MG63 (cell line): ENCODE measurements around the gene HSPBAP1. TPM values are rescaled to one million over a fixed set of nuclear protein-coding genes. Genes with fewer than 3 reads are reported as not detected.
"Not testable (repeated sequence)": the region's sequence is repeated elsewhere in the genome, so short reads cannot be mapped to it uniquely, and the experiment has no call there.

ENCODE experiments used
- DNase-seq: peaks from one replicate; pipeline ENCODE4 v3.0.0-alpha.2; 2020
- H3K27me3 ChIP-seq: fragments of 250-450 bp; sonication (Bioruptor Pico); 2 replicates; pipeline ENCODE4 v1.5.1; 2020; ENCODE audit warnings: mild to moderate bottlenecking, moderate library complexity
- H3K36me3 ChIP-seq: fragments of 250-450 bp; sonication (Bioruptor Pico); 2 replicates; pipeline ENCODE4 v1.5.1; 2020; ENCODE audit warnings: mild to moderate bottlenecking, moderate library complexity
- H3K4me3 ChIP-seq: fragments of 250-450 bp; sonication (Bioruptor Pico); 2 replicates; pipeline ENCODE4 v1.5.1; 2020; ENCODE audit warnings: mild to moderate bottlenecking, moderate library complexity
- H3K9me3 ChIP-seq: fragments of 250-450 bp; sonication (Bioruptor Pico); 2 replicates; pipeline ENCODE4 v1.5.1; 2020; ENCODE audit warnings: mild to moderate bottlenecking, moderate library complexity
- total RNA-seq: library from RNA; depleted of rRNA; stranded (reverse); fragments of >200 nt; shearing (Covaris generic); gene quantifications from 2 replicates; pipeline ENCODE4 v1.2.3, GENCODE V29; 2014; ENCODE audit warnings: low replicate concordance

HSPBAP1 gene
- total RNA-seq, 1 experiment from 2014 or later: 10.3 TPM

DNA sequence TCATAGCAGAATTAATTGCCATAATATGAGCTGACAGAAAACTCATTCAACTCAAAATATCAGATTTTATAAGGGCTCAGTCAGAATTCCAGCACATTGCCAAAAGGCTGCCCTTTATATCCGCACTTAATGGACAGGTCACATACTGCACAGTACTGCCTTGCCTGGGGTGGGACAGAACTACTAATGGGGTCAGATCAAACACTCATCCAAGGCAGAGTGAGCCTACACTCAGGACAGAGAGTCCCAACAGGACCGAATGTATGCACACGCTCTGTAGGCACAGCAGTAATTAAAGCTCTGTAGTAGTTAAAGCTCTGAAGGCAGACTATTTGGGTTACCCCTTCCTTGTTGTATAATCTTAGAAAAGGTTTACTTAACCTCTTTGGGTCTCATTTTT, 27.2 kb downstream of the HSPBAP1 start:
- Histone ChIP-seq H3K9me3 (no peaks in the 10 kb centered on the region), H3K27me3 (no peaks in the 10 kb centered on the region; the same call in 1 of the 2 replicates), H3K36me3 (no peaks in the 10 kb centered on the region; the same call in 1 of the 2 replicates), H3K4me3 (no peak overlapping the region)
- DNase-seq: no peak

DNA sequence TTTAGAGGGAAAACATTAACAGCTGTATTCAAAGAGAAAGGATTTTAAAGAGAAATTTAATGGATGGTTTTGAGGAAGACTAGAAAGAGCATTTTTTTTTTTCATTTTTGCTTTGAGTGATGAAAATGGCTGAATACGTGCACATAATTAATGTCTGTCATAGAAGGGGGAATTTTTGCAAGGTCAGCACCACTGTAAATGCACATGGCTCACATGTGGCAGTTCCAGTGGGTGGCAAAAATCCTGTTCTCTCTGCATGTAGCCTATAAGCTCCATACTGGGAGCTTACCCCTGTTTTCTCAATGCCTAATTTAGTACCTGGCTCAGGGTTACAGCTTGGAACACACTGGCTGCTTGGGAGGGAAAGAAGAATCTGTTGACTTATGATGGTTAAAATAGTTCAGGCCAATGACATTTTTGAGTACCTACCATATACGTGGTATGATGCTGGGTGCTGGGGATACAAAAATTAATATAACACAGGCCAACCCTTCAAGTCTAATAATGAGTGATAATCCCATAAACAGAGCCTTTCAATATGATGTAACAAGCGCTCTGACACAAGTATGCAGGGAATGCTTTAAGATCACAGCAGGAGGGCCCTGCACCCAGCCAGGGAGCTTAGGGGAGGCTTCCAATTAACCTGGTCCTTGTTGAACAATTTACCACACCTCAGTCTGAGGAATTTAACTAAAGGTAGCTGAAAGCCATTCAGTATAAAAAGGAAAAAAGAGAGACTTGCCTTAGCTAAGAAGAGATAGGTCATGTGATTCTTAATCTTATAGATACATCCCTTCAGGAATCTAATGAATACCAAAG, 33.0 kb downstream of the HSPBAP1 start:
- Histone ChIP-seq H3K36me3 (no peaks in the 10 kb centered on the region; the same call in 1 of the 2 replicates), H3K27me3 (no peaks in the 10 kb centered on the region), H3K4me3 (no peak overlapping the region), H3K9me3 (no peaks in the 10 kb centered on the region)
- no peak for DNase-seq

DNA sequence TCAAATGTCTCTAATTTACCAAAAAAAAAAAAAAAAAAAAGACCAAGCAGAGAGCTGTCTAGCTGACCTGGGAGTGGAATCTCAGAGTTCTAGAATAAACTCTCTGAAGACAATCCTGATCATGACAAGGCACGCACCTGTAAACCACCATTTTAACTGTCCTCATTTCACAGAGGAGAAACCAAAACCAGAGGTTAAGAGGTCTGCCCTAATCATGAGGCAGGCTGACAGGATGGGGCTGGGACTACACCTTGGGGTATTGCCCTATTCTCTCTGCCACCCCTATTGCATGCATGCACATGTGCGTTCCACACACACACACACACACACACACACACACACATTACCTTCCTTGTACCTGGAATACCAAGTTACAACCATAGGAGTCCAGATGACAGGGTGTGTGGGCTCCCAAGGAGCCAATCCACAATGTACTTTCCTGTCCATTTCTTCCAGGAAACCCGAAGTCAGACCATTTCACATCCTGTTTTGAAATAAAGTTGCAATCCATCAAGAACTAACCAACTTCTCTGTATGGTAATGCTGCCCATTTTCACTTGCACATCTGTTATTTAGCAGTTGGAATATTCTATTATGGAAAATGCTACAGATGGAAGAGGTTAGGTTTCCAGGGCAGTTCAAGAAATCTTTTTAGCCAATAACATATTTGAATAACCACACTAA, 34.6 kb downstream of the HSPBAP1 start:
- peaks cover 9% of the 10 kb centered on the region for H3K36me3 ChIP-seq
- DNase-seq: no peak
- no peak overlapping the region for H3K4me3 ChIP-seq
- no peaks in the 10 kb centered on the region for H3K27me3 ChIP-seq
- H3K9me3 ChIP-seq: no peaks in the 10 kb centered on the region

DNA sequence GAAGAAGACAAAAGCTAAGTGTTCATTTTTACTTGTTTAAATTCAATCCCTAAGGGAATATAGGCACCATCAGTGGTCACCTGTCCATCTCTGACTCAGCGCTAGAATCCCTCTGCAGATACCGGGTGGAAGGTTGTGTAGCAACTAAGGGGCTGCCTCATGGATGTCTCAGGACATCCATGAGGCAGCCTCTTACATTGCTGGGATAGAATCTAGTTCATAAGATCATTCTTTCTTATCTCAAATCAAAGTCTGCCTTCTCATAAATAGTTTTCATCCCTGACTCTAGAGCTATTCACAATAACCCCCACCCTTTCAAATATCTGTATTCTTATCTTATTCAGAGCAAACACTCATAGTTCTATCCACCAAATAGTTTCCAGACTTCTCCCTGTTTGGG, 38.1 kb downstream of the HSPBAP1 start:
- Histone ChIP-seq H3K9me3 (no peaks in the 10 kb centered on the region), H3K27me3 (no peaks in the 10 kb centered on the region), H3K36me3 (peaks cover 11% of the 10 kb centered on the region), H3K4me3 (no peak overlapping the region)
- DNase-seq: no peak

- DNase-seq: no peak
- H3K4me3 ChIP-seq: no peak overlapping the region
- peaks cover 11% of the 10 kb centered on the region for H3K36me3 ChIP-seq
- no peaks in the 10 kb centered on the region for H3K27me3 ChIP-seq
- no peaks in the 10 kb centered on the region for H3K9me3 ChIP-seq
Observed at GRCh38 chr3:122754929-122755328, 38.7 kb downstream of the HSPBAP1 start.

- no peak for DNase-seq
- no peak overlapping the region for H3K4me3 ChIP-seq
Observed at GRCh38 chr3:122748347-122748746, 45.3 kb downstream of the HSPBAP1 start.

GRCh38 chr3:122747295-122747694, 46.3 kb downstream of the HSPBAP1 start:
- H3K36me3 ChIP-seq, DNase-seq, H3K4me3 ChIP-seq, H3K27me3 ChIP-seq, H3K9me3 ChIP-seq: not testable (repeated sequence)

More at GRCh38 chr3:122748347-122748746, 45.3 kb downstream of the HSPBAP1 start:
- no peaks in the 10 kb centered on the region for H3K9me3 ChIP-seq
- H3K27me3 ChIP-seq: no peaks in the 10 kb centered on the region
- H3K36me3 ChIP-seq: no peaks in the 10 kb centered on the region

DNA sequence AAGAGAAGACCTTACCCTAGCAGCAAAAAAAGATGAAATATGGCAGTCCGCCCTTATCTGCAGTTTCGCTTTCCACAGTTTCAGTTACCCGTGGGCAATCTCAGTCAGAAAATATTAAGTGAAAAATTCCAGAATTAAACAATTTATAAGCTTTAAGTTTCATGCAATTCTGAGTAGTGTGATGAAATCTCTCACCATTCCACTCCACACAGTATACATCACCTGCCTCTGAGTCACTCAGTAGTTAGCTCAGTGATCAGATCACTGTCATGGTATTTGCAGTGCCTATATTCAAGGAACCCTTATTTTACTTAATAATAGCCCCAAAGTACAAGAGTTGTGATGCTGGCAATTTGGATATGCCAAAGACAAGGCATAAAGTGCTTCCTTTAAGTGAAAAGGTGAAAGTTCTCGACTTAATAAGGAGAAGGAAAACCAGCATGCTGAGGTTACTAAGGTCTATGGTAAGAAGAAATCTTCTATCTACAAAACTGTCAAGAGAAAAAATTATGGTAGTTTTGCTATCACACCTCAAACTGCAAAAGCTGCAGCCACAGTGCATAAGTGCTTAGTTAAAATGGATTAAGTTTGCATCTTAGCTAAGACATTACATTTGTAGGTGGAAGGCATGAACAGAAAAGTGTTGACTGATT, 48.1 kb downstream of the HSPBAP1 start:
- Histone ChIP-seq H3K9me3 (peaks cover 5% of the 10 kb centered on the region; the same call in 1 of the 2 replicates), H3K27me3 (no peaks in the 10 kb centered on the region), H3K36me3 (peaks cover 1% of the 10 kb centered on the region; the same call in 1 of the 2 replicates), H3K4me3 (no peak overlapping the region)
- DNase-seq: no peak

DNA sequence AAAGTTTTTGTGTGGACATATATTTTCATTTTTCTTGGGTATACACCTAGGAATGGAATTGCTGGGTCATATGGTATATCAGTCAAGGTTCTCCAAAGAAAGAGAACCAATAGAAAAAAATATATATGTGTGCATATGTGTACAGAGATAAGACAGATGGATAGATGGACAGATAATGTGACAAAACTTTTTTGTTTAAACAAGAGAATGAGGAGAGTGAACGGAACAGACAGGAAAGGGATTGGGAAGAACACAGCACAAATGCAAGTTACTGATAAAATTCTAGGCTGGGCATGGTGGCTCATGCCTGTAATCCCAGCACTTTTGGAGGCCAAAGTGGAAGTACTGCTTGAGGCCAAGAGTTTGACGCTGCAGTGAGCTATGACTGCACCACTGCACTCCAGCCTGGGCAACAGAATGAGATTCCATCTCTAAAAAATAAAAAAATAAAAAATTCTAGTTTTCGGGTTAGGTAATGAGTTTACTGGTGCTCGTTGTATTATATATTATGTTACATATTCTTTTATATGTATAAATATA, 50.0 kb downstream of the HSPBAP1 start:
- DNase-seq: no peak
- H3K36me3 ChIP-seq: peaks cover 9% of the 10 kb centered on the region
- no peak overlapping the region for H3K4me3 ChIP-seq
- H3K27me3 ChIP-seq: no peaks in the 10 kb centered on the region
- H3K9me3 ChIP-seq: peaks cover 5% of the 10 kb centered on the region; the same call in 1 of the 2 replicates

GRCh38 chr3:122742234-122742633, 51.4 kb downstream of the HSPBAP1 start:
- H3K4me3 ChIP-seq: no peak overlapping the region

DNA sequence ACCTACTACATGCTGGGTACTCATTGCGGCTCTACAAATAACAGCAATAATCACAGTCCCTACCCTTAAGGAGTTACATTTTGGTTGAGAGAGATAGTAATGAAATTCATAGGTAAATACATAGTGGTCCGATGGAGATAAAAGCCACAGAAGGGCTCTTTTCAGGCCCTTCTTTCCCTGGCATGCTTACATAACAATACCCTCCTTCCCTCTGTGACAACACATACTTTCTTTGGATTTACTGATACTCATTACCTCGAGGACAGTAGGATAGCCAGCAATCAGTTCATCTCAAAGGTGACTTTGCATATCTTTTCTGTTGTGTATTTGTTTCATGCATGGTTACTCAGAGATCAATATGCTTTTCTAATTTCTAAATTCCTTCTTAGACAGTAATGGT, 54.5 kb downstream of the HSPBAP1 start:
- no peak for DNase-seq
- Histone ChIP-seq H3K36me3 (peaks cover 9% of the 10 kb centered on the region), H3K9me3 (peaks cover 5% of the 10 kb centered on the region; the same call in 1 of the 2 replicates), H3K27me3 (no peaks in the 10 kb centered on the region), H3K4me3 (no peak overlapping the region)

More at GRCh38 chr3:122742234-122742633, 51.4 kb downstream of the HSPBAP1 start:
- Histone ChIP-seq H3K36me3 (peaks cover 9% of the 10 kb centered on the region), H3K9me3 (peaks cover 5% of the 10 kb centered on the region; the same call in 1 of the 2 replicates), H3K27me3 (no peaks in the 10 kb centered on the region)
- no peak for DNase-seq

- not testable (repeated sequence) for H3K4me3 ChIP-seq, H3K27me3 ChIP-seq, H3K36me3 ChIP-seq, DNase-seq, H3K9me3 ChIP-seq
Observed at GRCh38 chr3:122732682-122733525, 60.7 kb downstream of the HSPBAP1 start.

DNA sequence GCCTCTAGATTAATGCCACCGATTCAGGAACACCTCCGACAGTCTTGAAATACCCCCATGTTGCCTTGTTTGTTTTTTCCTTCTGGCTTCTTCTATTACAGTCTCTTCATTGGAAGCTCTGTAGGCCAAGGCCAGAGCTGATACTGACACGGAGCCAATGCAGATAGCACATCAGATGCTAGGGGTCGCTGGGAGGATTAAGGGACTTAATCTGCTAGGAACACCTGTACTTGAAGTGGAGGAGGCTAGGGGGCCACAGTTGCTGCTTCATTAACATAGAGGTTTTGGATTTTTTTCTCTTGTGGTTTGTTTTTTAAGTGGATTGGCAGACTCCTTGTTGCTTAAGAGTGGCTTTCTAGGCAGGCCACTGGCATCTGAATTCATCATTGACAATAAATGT, 63.4 kb downstream of the HSPBAP1 start:
- no peak for DNase-seq
- Histone ChIP-seq H3K27me3 (no peaks in the 10 kb centered on the region), H3K4me3 (no peak overlapping the region)

GRCh38 chr3:122728756-122729514, 64.7 kb downstream of the HSPBAP1 start:
- H3K27me3 ChIP-seq: no peaks in the 10 kb centered on the region
- DNase-seq: no peak
- H3K4me3 ChIP-seq: no peak overlapping the region
- no peaks in the 10 kb centered on the region; the same call in 1 of the 2 replicates for H3K36me3 ChIP-seq
- no peaks in the 10 kb centered on the region; the same call in 1 of the 2 replicates for H3K9me3 ChIP-seq

More for the DNA sequence above, 63.4 kb downstream of the HSPBAP1 start:
- no peaks in the 10 kb centered on the region; the same call in 1 of the 2 replicates for H3K36me3 ChIP-seq
- no peaks in the 10 kb centered on the region; the same call in 1 of the 2 replicates for H3K9me3 ChIP-seq

DNA sequence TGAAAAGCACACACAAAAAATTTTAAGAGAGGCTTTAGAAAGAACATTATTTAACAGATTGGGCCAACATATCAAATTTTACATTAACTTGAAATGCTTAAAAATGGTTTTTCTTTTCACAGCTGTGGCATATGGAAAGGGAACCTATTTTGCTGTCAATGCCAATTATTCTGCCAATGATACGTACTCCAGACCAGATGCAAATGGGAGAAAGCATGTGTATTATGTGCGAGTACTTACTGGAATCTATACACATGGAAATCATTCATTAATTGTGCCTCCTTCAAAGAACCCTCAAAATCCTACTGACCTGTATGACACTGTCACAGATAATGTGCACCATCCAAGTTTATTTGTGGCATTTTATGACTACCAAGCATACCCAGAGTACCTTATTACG, 65.4 kb downstream of the HSPBAP1 start:
- H3K36me3 ChIP-seq: no peaks in the 10 kb centered on the region; the same call in 1 of the 2 replicates
- no peaks in the 10 kb centered on the region for H3K9me3 ChIP-seq
- no peaks in the 10 kb centered on the region for H3K27me3 ChIP-seq
- no peak overlapping the region for H3K4me3 ChIP-seq
- DNase-seq: no peak
